LNCAP (cell line): ENCODE measurements around the gene TAS1R1.

ENCODE experiments used
- TF ChIP-seq, protein P1 (sequence below): fragments of 450-650 bp; IDR thresholded peaks from 2 replicates; pipeline ENCODE4 v1.5.1; 2017; ENCODE audit warnings: mild to moderate bottlenecking

Gene TAS1R1

DNA sequence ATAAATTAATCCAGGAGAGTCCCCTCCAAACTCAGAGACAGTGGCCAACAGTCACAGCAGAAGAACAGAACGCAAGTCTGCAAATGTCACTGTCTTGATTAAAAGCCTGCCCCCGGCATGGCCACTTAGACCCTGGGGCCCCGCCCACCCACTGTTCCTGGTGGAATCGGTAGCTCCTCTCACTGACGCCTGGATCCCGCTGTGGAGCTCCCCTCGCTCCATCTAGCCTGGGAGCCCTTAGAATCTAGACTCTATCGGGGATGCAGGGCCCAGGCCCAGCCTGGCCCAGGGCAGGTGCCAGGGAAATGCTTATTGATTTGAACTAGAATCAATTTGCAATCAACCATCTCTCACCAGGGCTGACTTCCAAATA lies 42.2 kb upstream of the TAS1R1 start:
- TF ChIP-seq, protein P1, sequence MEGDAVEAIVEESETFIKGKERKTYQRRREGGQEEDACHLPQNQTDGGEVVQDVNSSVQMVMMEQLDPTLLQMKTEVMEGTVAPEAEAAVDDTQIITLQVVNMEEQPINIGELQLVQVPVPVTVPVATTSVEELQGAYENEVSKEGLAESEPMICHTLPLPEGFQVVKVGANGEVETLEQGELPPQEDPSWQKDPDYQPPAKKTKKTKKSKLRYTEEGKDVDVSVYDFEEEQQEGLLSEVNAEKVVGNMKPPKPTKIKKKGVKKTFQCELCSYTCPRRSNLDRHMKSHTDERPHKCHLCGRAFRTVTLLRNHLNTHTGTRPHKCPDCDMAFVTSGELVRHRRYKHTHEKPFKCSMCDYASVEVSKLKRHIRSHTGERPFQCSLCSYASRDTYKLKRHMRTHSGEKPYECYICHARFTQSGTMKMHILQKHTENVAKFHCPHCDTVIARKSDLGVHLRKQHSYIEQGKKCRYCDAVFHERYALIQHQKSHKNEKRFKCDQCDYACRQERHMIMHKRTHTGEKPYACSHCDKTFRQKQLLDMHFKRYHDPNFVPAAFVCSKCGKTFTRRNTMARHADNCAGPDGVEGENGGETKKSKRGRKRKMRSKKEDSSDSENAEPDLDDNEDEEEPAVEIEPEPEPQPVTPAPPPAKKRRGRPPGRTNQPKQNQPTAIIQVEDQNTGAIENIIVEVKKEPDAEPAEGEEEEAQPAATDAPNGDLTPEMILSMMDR: no peak

DNA sequence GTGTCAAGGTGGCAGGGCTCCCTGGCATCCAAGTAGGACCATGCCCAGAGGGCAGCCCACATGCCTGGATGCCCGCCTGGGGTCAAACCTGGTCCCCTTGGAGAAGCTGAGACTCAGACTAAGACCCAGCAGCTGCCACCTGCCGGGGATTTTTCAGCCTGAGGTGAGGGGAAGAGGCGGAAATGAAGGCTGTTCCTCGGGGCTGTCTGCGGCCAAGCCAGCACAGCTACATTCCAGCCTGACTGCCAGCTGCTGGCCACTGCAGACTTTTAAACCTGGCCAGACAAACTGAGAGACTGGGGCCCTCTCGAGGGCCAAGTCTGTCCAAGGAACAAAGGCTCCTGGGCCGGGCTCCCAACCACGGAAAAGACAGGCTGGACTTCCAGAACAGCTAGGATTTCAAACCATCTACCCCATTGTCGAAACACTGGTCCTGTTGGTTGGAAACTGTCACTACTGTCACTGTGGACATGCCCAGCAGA lies 41.7 kb upstream of the TAS1R1 start:
- TF ChIP-seq, protein P1: no peak

DNA sequence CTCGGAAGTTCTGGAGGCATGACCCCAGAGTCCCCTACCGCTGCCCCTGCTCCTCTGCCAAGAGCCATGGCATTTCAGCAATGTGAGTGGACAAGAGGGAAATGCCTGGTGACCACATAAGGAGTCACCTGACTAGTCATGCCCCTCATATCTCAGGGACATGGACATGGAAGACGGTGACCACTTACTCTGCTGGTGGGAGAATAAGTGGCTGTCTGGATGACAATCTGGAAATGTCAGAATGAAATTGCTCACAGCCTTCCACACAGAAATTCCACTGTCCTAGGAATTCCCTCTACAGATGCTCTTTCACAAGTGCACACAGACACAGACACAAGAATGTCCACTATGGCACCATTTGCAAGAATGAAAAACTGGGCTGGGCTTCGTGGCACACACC lies 39.3 kb upstream of the TAS1R1 start:
- TF ChIP-seq, protein P1: no peak

DNA sequence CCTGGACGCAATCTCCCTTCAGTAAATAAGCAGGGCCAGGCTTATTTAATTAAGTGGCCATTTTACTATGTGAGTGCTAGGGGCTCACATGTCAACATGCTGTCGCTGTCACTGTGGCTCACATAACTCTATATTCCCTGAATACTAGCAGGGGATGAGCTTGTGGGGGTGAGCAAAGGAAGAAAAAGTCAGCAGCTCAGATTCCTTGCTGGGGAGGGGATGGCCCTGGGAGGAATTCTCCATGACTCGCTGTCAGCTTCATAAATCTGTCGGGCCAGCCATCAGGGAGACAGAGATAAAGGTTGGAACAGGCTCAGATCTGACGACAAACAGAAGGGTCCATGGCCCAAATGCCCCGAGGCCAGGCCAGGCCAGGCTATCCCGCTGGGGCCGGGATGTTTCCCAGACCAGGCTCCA lies 37.7 kb upstream of the TAS1R1 start:
- TF ChIP-seq, protein P1: no peak

DNA sequence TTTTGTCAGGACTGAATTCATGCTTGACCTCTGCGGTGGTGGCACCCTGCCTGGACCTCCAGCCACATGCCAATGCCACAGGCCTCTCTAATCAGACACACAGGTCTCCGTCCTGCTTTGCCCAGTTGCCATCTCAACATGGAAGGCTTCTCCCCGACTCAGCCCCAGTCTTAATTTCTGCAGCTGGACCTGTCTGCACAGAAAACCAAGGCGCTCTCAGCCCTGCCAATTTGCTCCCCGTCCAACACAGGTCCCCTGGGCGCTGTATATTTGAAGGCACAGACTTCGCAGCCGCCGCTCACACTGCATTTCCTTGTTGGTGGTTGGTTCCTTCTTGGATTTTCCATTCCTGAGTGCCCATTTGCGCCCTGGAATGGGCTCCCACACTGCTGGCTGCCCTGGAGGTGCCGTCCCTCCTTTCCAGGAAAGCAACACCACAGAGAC lies 35.6 kb upstream of the TAS1R1 start:
- TF ChIP-seq, protein P1: no peak

DNA sequence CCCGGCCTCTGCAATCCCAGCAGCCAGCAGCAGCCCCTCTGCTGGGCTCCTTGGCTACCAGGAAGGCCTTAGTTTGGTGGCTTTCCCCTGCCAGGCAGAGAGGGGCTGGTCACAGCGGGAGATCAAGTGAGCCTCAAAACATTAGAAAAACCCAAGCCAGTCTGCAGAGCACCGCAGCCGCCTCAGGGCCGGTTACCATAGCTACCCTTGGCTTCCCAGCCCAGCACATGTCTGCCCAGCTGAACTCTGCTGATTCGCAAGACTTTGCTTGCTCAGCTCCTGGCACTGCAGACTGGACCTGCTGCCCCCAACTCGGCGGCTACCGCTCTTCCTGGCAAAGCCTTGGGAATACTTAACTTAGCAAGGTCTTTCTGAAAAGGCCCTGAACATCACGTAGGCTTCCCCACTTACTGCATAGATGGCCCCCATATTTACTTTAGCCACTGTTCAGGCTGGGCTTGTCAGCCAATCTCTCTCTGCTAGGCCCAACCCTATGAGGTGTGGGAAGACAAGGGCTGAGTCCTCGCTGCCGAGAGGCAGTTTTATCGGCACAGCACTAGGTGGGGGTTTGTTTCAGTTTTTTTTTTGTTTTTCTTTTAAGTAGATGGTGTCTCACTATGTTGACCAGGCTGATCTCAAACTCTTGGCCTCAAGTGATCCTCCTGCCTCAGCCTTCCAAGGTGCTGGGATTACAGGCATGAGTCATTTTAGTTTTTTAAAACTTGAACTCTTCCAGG lies 35.0 kb upstream of the TAS1R1 start:
- TF ChIP-seq, protein P1: no peak

DNA sequence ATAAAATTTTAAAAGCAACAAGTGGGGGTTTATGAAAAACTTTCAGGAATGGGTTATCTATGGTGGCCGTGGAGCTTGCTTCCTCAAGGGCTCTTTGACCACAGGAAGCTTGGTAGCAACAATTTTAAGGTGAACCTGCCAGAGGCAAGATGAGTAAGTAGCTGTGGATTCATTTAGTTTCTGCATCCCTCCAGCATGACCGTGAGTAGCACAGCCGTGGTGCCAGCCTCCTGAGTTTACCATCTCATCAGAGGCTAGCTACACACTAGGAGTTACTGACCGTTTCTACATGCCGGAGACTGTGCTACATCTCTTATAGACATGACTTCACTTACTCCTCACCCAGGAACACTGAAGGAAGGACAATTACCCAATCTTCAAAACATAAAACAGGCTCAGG lies 33.6 kb upstream of the TAS1R1 start:
- TF ChIP-seq, protein P1: no peak

DNA sequence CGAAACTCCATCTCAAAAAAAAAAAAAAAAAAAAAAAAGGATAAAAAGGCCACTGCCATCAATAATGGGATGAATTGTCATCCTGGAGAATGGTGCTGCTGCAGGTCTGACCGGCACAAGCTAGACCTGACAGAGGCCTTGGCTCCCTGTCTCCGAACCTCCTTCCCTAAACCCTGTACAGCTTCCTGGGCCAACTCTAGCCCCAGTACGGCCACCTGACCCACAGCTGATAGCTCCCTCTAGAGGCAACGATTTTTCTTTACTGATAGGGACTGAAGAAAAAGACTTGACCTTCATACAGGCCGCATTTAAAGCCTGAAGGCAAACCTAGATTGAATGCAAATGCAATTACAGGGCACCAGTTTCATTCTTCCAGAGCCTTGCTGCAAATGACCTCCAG lies 31.5 kb upstream of the TAS1R1 start:
- TF ChIP-seq, protein P1: peak; percentile 49; the same call in 1 of the 2 replicates
